Neural cell (in vitro differentiated cells): Measurements from ENCODE around the gene KCNJ16. TPM values are rescaled to one million over a fixed set of nuclear protein-coding genes. Genes with fewer than 3 reads are reported as not detected.

Experiments used
- H2AFZ ChIP-seq: fragments of 200-600, 300-800 bp; sonication (generic), shearing (Covaris generic); 2 replicates; pipeline ENCODE4 v1.6.0; 2014; ENCODE audit warnings: low read depth, mild to moderate bottlenecking, antibody characterized with exemption, low read length, moderate library complexity
- H3F3A ChIP-seq: fragments of 200-600 bp; shearing (Covaris generic); 2 replicates; pipeline ENCODE4 v1.6.1; 2016; ENCODE audit warnings: mild to moderate bottlenecking, moderate library complexity, mixed read lengths, antibody characterized with exemption, low read length; ENCODE audit not compliant: insufficient read depth, poor library complexity, severe bottlenecking
- H3K27ac ChIP-seq: fragments of 200-600, 300-800 bp; sonication (generic), shearing (Covaris generic); 2 replicates; pipeline ENCODE4 v1.5.1; 2014; ENCODE audit warnings: mild to moderate bottlenecking, low read length, moderate library complexity
- H3K27me3 ChIP-seq: fragments of 300-800, 200-600 bp; sonication (generic), shearing (Covaris generic); 2 replicates; pipeline ENCODE4 v1.6.0; 2014; ENCODE audit warnings: mild to moderate bottlenecking, low read depth, low read length, moderate library complexity; ENCODE audit not compliant: insufficient read depth
- H3K36me3 ChIP-seq: fragments of 300-800, 200-600 bp; sonication (generic), shearing (Covaris generic); 2 replicates; pipeline ENCODE4 v1.5.1; 2014; ENCODE audit warnings: mild to moderate bottlenecking, antibody characterized with exemption, low read length, moderate library complexity; ENCODE audit not compliant: insufficient read depth
- H3K4me2 ChIP-seq: fragments of 300-800, 200-600 bp; sonication (generic), shearing (Covaris generic); 2 replicates; pipeline ENCODE4 v1.6.0; 2014; ENCODE audit warnings: mild to moderate bottlenecking, low read length
- H3K4me3 ChIP-seq: fragments of 300-800, 200-600 bp; sonication (generic), shearing (Covaris generic); 2 replicates; pipeline ENCODE4 v1.5.1; 2014; ENCODE audit warnings: mild to moderate bottlenecking, low read length, moderate library complexity
- H3K79me2 ChIP-seq: fragments of 200-600 bp; shearing (Covaris generic); replicated peaks from 2 replicates; pipeline ENCODE4 v1.6.0; 2014; ENCODE audit warnings: mild to moderate bottlenecking, low read length, moderate library complexity; ENCODE audit not compliant: insufficient read depth
- H3K9ac ChIP-seq: fragments of 300-800, 200-600 bp; sonication (generic), shearing (Covaris generic); 2 replicates; pipeline ENCODE4 v1.6.1; 2016; ENCODE audit warnings: mild to moderate bottlenecking, low read length, mixed read lengths
- H3K9me2 ChIP-seq: fragments of 200-600 bp; shearing (Covaris generic); 2 replicates; pipeline ENCODE4 v1.6.1; 2016; ENCODE audit warnings: mild to moderate bottlenecking, low read length, mixed read lengths; ENCODE audit not compliant: insufficient read depth
- H3K9me3 ChIP-seq: fragments of 200-600, 300-800 bp; sonication (generic), shearing (Covaris generic); 2 replicates; pipeline ENCODE4 v1.6.1; 2016; ENCODE audit warnings: mild to moderate bottlenecking, mixed run types, low read length, moderate library complexity, mixed read lengths
- H4K20me1 ChIP-seq: fragments of 200-600 bp; shearing (Covaris generic); 2 replicates; pipeline ENCODE4 v1.6.1; 2016; ENCODE audit warnings: mild to moderate bottlenecking, mixed run types; ENCODE audit not compliant: insufficient read depth
- CTCF ChIP-seq: fragments of 450-650 bp; IDR thresholded peaks from 2 replicates; pipeline ENCODE4 v1.5.1; 2014; ENCODE audit warnings: antibody characterized with exemption, mild to moderate bottlenecking, moderate library complexity; ENCODE audit not compliant: poor library complexity, severe bottlenecking
- EP300 ChIP-seq: fragments of 450-650 bp; conservative IDR thresholded peaks from 2 replicates; pipeline ENCODE4 v1.6.1; 2014; ENCODE audit warnings: antibody characterized with exemption, mild to moderate bottlenecking, moderate library complexity; ENCODE audit not compliant: poor library complexity, severe bottlenecking
- EZH2 ChIP-seq: fragments of 200-600, 300-800 bp; shearing (Covaris generic), sonication (generic); IDR thresholded peaks from 2 replicates; pipeline ENCODE4 v1.6.1; 2014; ENCODE audit warnings: antibody characterized with exemption, low read length, borderline replicate concordance, mild to moderate bottlenecking; ENCODE audit not compliant: insufficient read depth, poor library complexity, severe bottlenecking
- MXI1 ChIP-seq: fragments of 450-650 bp; conservative IDR thresholded peaks from 2 replicates; pipeline ENCODE4 v1.6.1; 2014; ENCODE audit warnings: antibody characterized with exemption, mild to moderate bottlenecking; ENCODE audit not compliant: poor library complexity, severe bottlenecking
- POLR2AphosphoS5 ChIP-seq: IDR thresholded peaks from 2 replicates; pipeline ENCODE4 v1.6.1; 2012
- RAD21 ChIP-seq: fragments of 450-650 bp; conservative IDR thresholded peaks from 2 replicates; pipeline ENCODE4 v1.6.1; 2014; ENCODE audit warnings: antibody characterized with exemption, mild to moderate bottlenecking, moderate library complexity
- REST ChIP-seq: IDR thresholded peaks from 2 replicates; pipeline ENCODE4 v1.6.1; 2012; ENCODE audit warnings: borderline replicate concordance
- SMC3 ChIP-seq: fragments of 450-650 bp; conservative IDR thresholded peaks from 2 replicates; pipeline ENCODE4 v1.6.1; 2014; ENCODE audit warnings: antibody characterized with exemption, mild to moderate bottlenecking, moderate library complexity; ENCODE audit not compliant: poor library complexity
- TAF1 ChIP-seq: IDR thresholded peaks from 2 replicates; pipeline ENCODE4 v1.6.1; 2012; ENCODE audit warnings: low read depth
- polyA plus RNA-seq: library from polyadenylated mRNA; depleted of rRNA; stranded (reverse); fragments of >200 nt; gene quantifications from 2 replicates; pipeline ENCODE4 v1.2.3, GENCODE V29; 2014

The KCNJ16 gene
- polyA plus RNA-seq, 1 donor from 2014 or later, result 1.7 TPM

DNA sequence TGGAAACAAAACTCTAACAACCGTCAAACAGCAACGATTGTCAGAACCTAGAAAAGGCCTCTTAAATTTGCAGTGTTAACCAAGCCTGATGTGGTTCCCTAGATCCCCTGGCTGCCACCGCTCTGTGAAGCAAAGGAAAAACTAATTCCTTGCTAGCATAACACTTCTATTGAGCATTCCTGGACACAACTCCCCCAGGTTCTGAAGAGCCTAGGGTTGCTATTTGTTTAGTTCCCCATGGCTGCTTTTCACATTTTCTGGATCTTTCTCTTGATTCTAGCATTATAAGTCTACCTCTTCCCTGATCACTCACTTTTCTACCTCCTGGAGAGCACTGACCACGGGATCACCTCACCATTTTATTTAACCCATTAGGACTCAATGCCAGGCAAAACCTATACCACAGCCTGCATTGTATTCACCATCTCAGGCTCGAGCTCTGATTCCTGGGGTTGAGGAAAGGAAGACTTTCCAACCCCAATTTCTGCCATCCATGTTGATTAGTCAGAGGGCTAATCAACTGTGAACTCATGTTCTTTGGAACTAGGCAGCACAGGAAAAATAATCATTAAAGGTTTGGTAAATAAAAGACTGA is 692 bp upstream of the KCNJ16 start:
- H3K27me3 ChIP-seq, result no peaks in the 10 kb centered on the region
- no peak overlapping the region for H3K9ac ChIP-seq
- H3K4me2 ChIP-seq, result no peak overlapping the region
- H3K4me3 ChIP-seq, result no peak overlapping the region
- H3K79me2 ChIP-seq, result no peaks in the 10 kb centered on the region
- H3F3A ChIP-seq, result no peaks in the 10 kb centered on the region
- no peaks in the 10 kb centered on the region for H3K9me3 ChIP-seq
- no peaks in the 10 kb centered on the region for H3K9me2 ChIP-seq
- no peaks in the 10 kb centered on the region for H4K20me1 ChIP-seq
- H2AFZ ChIP-seq, result no peak overlapping the region
- H3K27ac ChIP-seq, result no peak overlapping the region
- TF ChIP-seq RAD21, result no peak
- no peak for TF ChIP-seq EP300
- no peak for TF ChIP-seq EZH2
- TF ChIP-seq REST, result no peak
- no peak for TF ChIP-seq CTCF
- TF ChIP-seq TAF1, result no peak
- TF ChIP-seq MXI1, result no peak
- TF ChIP-seq SMC3, result no peak
- TF ChIP-seq POLR2AphosphoS5, result no peak
- H3K36me3 ChIP-seq, result no peaks in the 10 kb centered on the region

DNA sequence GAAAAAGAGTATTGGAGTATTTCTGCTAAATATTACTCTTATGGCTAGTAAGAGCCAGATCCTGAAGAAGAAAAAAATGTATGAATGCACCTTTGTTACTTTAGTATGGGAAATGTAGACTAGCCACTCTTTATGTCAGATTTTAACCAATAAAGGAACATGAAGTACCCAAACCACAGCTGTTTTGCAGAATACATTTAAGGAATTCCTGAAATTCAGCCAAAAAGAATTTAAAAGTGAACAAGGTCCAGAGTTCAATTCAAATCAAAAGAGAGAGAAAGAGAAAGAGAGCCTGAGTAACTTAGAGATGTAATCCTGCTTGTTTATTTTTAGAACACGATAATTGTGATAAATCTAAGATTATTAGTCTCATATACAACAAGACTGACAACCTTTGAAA is 1.2 kb downstream of the KCNJ16 start:
- Histone ChIP-seq H3K4me2 (no peak overlapping the region), H3F3A (no peaks in the 10 kb centered on the region), H3K9me3 (no peaks in the 10 kb centered on the region), H3K36me3 (no peaks in the 10 kb centered on the region), H3K27ac (no peak overlapping the region), H3K9me2 (no peaks in the 10 kb centered on the region), H2AFZ (no peak overlapping the region), H3K9ac (no peak overlapping the region), H3K4me3 (no peak overlapping the region), H3K79me2 (no peaks in the 10 kb centered on the region), H4K20me1 (no peaks in the 10 kb centered on the region), H3K27me3 (no peaks in the 10 kb centered on the region)
- TF ChIP-seq CTCF, result no peak
- TF ChIP-seq EP300, result no peak
- TF ChIP-seq RAD21, result no peak
- no peak for TF ChIP-seq TAF1
- no peak for TF ChIP-seq MXI1
- TF ChIP-seq EZH2, result no peak
- TF ChIP-seq REST, result no peak
- TF ChIP-seq POLR2AphosphoS5, result no peak
- TF ChIP-seq SMC3, result no peak
